SK-N-SH (cell line): ENCODE results near the gene GRM5.

Source experiments
- MAX ChIP-seq: IDR thresholded peaks from 2 replicates; pipeline ENCODE4 v1.4.0; 2012; ENCODE audit warnings: low read depth
- MXI1 ChIP-seq: IDR thresholded peaks from 2 replicates; pipeline ENCODE4 v1.6.1; 2012; ENCODE audit warnings: mild to moderate bottlenecking, low read depth, low read length, improper control_type of control experiment
- RAD21 ChIP-seq: IDR thresholded peaks from 2 replicates; pipeline ENCODE4 v1.6.1; 2012; ENCODE audit warnings: mild to moderate bottlenecking, low read length
- SIN3A ChIP-seq: IDR thresholded peaks from 2 replicates; pipeline ENCODE4 v1.6.1; 2012; ENCODE audit warnings: low read depth, mild to moderate bottlenecking, low read length, moderate library complexity, borderline replicate concordance
- TAF1 ChIP-seq: IDR thresholded peaks from 2 replicates; pipeline ENCODE4 v1.6.1; 2012; ENCODE audit warnings: low read depth, mild to moderate bottlenecking, low read length, moderate library complexity, borderline replicate concordance
- ZBTB33 ChIP-seq: IDR thresholded peaks from 2 replicates; pipeline ENCODE4 v1.4.0; 2012; ENCODE audit warnings: low read depth, borderline replicate concordance
- TF ChIP-seq, protein P1 (sequence below): fragments of 200-600 bp; sonication (generic); IDR thresholded peaks from 2 replicates; pipeline ENCODE4 v1.6.1; 2017; ENCODE audit warnings: antibody characterized with exemption, mild to moderate bottlenecking, moderate library complexity

- TF ChIP-seq, protein P1, sequence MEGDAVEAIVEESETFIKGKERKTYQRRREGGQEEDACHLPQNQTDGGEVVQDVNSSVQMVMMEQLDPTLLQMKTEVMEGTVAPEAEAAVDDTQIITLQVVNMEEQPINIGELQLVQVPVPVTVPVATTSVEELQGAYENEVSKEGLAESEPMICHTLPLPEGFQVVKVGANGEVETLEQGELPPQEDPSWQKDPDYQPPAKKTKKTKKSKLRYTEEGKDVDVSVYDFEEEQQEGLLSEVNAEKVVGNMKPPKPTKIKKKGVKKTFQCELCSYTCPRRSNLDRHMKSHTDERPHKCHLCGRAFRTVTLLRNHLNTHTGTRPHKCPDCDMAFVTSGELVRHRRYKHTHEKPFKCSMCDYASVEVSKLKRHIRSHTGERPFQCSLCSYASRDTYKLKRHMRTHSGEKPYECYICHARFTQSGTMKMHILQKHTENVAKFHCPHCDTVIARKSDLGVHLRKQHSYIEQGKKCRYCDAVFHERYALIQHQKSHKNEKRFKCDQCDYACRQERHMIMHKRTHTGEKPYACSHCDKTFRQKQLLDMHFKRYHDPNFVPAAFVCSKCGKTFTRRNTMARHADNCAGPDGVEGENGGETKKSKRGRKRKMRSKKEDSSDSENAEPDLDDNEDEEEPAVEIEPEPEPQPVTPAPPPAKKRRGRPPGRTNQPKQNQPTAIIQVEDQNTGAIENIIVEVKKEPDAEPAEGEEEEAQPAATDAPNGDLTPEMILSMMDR = peak; percentile 99
- TF ChIP-seq MXI1 (no peak), SIN3A (no peak), ZBTB33 (no peak), MAX (0 out of 2 replicates have a peak, but pooled peaks have one; percentile 38), RAD21 (peak; percentile 100), TAF1 (no peak)
These were observed 521.7 kb downstream of the GRM5 start for GRCh38 chr11:88543902-88544655.
